ENCODE measurements around the gene DHX8. TPM values are rescaled to one million over a fixed set of nuclear protein-coding genes. Genes with fewer than 3 reads are reported as not detected.

DHX8 gene
- total RNA-seq, 3 donors from 2014 or later, result 41.0 to 54.7 (median 46.9) TPM

DNA sequence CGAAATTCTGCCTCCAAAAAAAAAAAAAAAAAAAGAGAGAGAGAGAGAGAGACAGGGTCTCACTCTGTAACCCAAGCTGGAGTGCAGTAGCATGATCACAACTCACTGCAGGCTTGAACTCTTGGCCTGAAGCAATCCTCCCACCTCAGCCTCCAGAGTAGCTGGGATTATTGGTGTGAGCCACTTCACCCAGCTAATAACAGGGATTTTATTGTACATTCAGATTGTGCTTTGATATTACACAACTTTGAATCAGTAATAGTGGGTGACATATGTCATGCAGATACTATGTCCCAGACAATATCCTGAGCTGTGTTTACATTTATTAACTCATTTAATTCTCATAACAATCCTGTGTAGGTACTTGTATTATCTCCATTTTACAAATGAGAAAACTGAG, 19.7 kb upstream of the DHX8 start:
- H3K36me3 ChIP-seq (ENCODE audit: low read depth), result no peaks in the 10 kb centered on the region

DNA sequence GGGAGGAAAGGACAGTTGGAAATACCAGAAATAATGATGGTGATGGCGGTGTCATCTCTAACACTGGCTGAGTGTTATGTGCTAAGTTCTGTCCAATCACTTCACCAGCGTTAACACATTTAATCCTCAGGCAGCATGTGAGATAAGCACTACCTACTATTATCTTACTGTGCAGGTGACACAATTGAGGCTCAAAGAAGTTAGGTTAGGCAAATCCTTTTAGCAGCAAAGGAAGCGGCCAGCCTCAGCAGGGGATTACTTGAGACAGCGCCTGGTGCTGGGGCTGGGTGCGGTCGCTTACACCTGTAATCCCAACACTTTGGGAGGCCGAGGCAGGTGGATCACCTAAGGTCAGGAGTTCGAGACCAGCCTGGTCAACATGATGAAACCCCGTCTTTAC, 18.7 kb upstream of the DHX8 start:
- Histone ChIP-seq H3K4me1 (ENCODE audit: low read depth) (peaks cover 6% of the 10 kb centered on the region), H3K4me3 (no peak overlapping the region), H3K9me3 (no peaks in the 10 kb centered on the region), H3K36me3 (ENCODE audit: low read depth) (no peaks in the 10 kb centered on the region)
- no peak for DNase-seq
- no peak for TF ChIP-seq CTCF (IDR thresholded peaks at IDR 0.05)
- intact Hi-C loops (cut with DNase I, micrococcal nuclease), result no loop called here
- ATAC-seq, result no peak

More for the DNA sequence above, 19.7 kb upstream of the DHX8 start:
- DNase-seq (no peak), ATAC-seq (no peak)
- Histone ChIP-seq H3K4me1 (ENCODE audit: low read depth) (peaks cover 7% of the 10 kb centered on the region), H3K4me3 (no peak overlapping the region), H3K9me3 (no peaks in the 10 kb centered on the region)
- intact Hi-C loops (cut with DNase I, micrococcal nuclease), result no loop called here
- no peak for TF ChIP-seq CTCF (IDR thresholded peaks at IDR 0.05)

DNA sequence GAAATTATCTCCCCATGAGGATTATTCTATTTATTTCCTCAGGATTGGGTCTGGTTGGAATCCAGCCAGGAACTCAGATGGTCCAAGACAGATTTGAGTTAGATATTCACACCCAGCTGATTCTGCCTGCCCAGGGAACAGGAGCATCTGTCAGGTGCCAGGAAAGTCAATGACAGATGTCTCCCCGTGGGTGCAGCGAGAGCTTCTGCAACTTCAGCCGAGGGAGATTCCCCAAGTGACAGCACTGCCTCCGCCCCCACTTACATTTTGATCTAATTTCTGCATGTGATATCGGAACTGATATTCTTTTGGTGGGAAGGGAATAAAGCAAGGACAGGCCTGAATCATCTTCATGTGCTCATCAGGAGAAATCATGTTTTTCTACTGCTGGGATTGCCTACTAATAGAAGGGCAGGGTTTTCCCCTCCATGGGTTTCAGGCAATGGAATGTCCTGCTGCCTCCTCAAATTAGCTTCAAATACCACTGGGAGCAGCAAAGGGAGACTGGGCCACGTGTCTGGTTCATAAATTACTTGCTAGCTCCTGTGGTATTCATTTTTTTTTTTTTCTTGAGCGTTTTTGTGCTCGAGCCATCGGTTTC, 15.7 kb upstream of the DHX8 start:
- intact Hi-C loops (cut with DNase I, micrococcal nuclease), result no loop called here
- no peak for TF ChIP-seq CTCF (IDR thresholded peaks at IDR 0.05)
- ATAC-seq (no peak), DNase-seq (no peak)
- Histone ChIP-seq H3K9me3 (no peaks in the 10 kb centered on the region), H3K4me1 (ENCODE audit: low read depth) (peaks cover 6% of the 10 kb centered on the region), H3K36me3 (ENCODE audit: low read depth) (no peaks in the 10 kb centered on the region), H3K4me3 (no peak overlapping the region)

DNA sequence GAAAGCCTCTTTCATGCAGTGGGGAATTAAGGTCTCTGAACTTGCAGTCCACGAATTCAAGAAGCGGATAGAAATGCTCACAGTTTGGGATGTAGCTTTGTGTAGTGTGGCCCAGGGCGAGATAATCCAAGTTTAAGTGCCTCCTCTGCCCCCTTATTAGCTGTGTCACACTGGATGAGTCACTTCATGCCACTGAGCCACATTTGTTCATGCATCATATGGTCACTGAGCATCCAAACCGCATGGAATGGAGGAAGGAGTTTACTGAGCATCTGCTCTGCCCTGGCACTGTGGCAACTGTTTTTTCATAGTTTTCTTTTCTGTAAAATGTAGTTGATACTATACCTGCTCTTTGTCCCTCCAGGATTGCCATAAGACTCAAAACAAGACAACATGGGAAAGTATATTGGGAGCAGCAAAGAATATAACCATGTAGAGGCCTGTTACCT, 15.1 kb upstream of the DHX8 start:
- Histone ChIP-seq H3K4me3 (no peak overlapping the region), H3K4me1 (ENCODE audit: low read depth) (peaks cover 6% of the 10 kb centered on the region), H3K9me3 (no peaks in the 10 kb centered on the region), H3K36me3 (ENCODE audit: low read depth) (no peaks in the 10 kb centered on the region)
- TF ChIP-seq CTCF (IDR thresholded peaks at IDR 0.05), result no peak
- ATAC-seq, result no peak
- DNase-seq, result no peak
- intact Hi-C loops (cut with DNase I, micrococcal nuclease), result no loop called here

DNA sequence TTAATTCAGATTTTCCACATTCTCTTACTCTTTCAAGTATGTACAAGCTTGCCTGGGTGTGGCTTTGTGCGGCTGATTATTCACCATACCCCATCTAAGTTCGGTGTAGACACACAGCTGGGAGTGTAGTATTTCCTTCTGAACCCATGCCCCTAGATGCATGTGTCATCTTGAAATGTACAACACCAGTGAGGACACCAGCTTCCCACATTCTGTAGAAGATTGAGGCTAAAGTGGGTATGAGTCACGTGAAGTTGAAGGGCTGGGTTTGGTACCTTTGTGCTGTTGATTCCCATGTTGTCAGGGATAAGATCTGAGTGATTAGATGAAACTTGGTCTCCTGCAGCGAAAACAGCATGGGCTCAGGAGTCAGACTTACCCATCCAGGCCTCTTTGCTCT, 14.6 kb upstream of the DHX8 start:
- intact Hi-C loops (cut with DNase I, micrococcal nuclease), result no loop called here

More for the DNA sequence above, 14.6 kb upstream of the DHX8 start:
- Histone ChIP-seq H3K4me1 (ENCODE audit: low read depth) (peaks cover 6% of the 10 kb centered on the region), H3K4me3 (no peak overlapping the region), H3K9me3 (no peaks in the 10 kb centered on the region), H3K36me3 (ENCODE audit: low read depth) (no peaks in the 10 kb centered on the region)
- ATAC-seq (peak; percentile 66), DNase-seq (no peak)
- TF ChIP-seq CTCF (IDR thresholded peaks at IDR 0.05), result no peak
